ENCODE data around the gene COA8. TPM values are rescaled to one million over a fixed set of nuclear protein-coding genes. Genes with fewer than 3 reads are reported as not detected.

Gene COA8
- total and polyA plus RNA-seq, 2 of the 8 experiments (the other 6 are each of a cell fraction or from before 2014, with no cell fraction given) = 7.1 to 35.5 TPM

DNA sequence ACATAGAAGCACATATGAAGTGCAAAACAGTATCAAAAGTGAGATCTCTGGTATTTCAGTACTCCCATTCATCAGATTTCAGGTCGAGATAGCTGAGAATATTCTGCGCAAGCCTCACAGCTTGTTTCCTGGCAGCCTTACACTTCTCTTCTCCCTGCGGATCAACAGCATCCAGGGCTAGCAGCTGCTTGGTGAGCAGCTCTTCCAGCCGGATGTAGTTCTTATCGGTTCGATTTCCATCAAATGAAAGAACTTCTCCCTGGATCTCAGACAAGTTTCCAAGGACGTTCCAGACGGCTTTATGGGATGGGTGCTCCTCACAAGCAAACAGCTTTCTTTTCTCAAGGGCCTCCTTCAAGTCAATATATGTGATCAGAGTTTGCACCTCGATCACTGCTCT lies 3.0 kb upstream of the COA8 start (continued):
- TF ChIP-seq, protein P1, sequence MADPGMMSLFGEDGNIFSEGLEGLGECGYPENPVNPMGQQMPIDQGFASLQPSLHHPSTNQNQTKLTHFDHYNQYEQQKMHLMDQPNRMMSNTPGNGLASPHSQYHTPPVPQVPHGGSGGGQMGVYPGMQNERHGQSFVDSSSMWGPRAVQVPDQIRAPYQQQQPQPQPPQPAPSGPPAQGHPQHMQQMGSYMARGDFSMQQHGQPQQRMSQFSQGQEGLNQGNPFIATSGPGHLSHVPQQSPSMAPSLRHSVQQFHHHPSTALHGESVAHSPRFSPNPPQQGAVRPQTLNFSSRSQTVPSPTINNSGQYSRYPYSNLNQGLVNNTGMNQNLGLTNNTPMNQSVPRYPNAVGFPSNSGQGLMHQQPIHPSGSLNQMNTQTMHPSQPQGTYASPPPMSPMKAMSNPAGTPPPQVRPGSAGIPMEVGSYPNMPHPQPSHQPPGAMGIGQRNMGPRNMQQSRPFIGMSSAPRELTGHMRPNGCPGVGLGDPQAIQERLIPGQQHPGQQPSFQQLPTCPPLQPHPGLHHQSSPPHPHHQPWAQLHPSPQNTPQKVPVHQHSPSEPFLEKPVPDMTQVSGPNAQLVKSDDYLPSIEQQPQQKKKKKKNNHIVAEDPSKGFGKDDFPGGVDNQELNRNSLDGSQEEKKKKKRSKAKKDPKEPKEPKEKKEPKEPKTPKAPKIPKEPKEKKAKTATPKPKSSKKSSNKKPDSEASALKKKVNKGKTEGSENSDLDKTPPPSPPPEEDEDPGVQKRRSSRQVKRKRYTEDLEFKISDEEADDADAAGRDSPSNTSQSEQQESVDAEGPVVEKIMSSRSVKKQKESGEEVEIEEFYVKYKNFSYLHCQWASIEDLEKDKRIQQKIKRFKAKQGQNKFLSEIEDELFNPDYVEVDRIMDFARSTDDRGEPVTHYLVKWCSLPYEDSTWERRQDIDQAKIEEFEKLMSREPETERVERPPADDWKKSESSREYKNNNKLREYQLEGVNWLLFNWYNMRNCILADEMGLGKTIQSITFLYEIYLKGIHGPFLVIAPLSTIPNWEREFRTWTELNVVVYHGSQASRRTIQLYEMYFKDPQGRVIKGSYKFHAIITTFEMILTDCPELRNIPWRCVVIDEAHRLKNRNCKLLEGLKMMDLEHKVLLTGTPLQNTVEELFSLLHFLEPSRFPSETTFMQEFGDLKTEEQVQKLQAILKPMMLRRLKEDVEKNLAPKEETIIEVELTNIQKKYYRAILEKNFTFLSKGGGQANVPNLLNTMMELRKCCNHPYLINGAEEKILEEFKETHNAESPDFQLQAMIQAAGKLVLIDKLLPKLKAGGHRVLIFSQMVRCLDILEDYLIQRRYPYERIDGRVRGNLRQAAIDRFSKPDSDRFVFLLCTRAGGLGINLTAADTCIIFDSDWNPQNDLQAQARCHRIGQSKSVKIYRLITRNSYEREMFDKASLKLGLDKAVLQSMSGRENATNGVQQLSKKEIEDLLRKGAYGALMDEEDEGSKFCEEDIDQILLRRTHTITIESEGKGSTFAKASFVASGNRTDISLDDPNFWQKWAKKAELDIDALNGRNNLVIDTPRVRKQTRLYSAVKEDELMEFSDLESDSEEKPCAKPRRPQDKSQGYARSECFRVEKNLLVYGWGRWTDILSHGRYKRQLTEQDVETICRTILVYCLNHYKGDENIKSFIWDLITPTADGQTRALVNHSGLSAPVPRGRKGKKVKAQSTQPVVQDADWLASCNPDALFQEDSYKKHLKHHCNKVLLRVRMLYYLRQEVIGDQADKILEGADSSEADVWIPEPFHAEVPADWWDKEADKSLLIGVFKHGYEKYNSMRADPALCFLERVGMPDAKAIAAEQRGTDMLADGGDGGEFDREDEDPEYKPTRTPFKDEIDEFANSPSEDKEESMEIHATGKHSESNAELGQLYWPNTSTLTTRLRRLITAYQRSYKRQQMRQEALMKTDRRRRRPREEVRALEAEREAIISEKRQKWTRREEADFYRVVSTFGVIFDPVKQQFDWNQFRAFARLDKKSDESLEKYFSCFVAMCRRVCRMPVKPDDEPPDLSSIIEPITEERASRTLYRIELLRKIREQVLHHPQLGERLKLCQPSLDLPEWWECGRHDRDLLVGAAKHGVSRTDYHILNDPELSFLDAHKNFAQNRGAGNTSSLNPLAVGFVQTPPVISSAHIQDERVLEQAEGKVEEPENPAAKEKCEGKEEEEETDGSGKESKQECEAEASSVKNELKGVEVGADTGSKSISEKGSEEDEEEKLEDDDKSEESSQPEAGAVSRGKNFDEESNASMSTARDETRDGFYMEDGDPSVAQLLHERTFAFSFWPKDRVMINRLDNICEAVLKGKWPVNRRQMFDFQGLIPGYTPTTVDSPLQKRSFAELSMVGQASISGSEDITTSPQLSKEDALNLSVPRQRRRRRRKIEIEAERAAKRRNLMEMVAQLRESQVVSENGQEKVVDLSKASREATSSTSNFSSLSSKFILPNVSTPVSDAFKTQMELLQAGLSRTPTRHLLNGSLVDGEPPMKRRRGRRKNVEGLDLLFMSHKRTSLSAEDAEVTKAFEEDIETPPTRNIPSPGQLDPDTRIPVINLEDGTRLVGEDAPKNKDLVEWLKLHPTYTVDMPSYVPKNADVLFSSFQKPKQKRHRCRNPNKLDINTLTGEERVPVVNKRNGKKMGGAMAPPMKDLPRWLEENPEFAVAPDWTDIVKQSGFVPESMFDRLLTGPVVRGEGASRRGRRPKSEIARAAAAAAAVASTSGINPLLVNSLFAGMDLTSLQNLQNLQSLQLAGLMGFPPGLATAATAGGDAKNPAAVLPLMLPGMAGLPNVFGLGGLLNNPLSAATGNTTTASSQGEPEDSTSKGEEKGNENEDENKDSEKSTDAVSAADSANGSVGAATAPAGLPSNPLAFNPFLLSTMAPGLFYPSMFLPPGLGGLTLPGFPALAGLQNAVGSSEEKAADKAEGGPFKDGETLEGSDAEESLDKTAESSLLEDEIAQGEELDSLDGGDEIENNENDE (IDR thresholded peaks at IDR 0.05; ENCODE audit: insufficient replicate concordance, low read length) = no peak
- TF ChIP-seq CREB1 (IDR thresholded peaks at IDR 0.05) (no peak), SAP30 (IDR thresholded peaks at IDR 0.05; ENCODE audit: insufficient read depth, insufficient replicate concordance, low read length) (no peak), KDM1A (IDR thresholded peaks at IDR 0.05; ENCODE audit: borderline replicate concordance, low read length) (no peak), PHF8 (conservative IDR thresholded peaks at IDR 0.05; ENCODE audit: low read depth, low read length) (no peak), RNF2 (IDR thresholded peaks at IDR 0.05; ENCODE audit: borderline replicate concordance, low read depth, low read length, missing control alignments, poor library complexity, severe bottlenecking) (no peak), SP4 (IDR thresholded peaks at IDR 0.05; ENCODE audit: low read length) (no peak)

Data from H1 (cell line).